ENCODE results near the gene G2E3. TPM values are rescaled to one million over a fixed set of nuclear protein-coding genes. Genes with fewer than 3 reads are reported as not detected.
"Not testable (repeated sequence)": the region's sequence is repeated elsewhere in the genome, so short reads cannot be mapped to it uniquely, and the experiment has no call there.

The G2E3 gene
- polyA plus RNA-seq (ENCODE audit: insufficient read depth in 1 of 5, insufficient read length in 5 of 5, low replicate concordance in 1 of 5) = 10 to 100 TPM; 21.5 to 44.4 (median 35.6) TPM
- long read RNA-seq, donor 1, full-length matches to known transcripts = 5 of 5 reads
- long read RNA-seq, donor 1, partial matches to known transcripts = 0 of 5 reads
- long read RNA-seq, donor 1, other reads (novel, unspliced or antisense) = 0 of 5 reads
- long read RNA-seq, donor 2, full-length matches to known transcripts = 3 of 3 reads
- long read RNA-seq, donor 2, partial matches to known transcripts = 0 of 3 reads
- long read RNA-seq, donor 2, other reads (novel, unspliced or antisense) = 0 of 3 reads
- long read RNA-seq, donor 3, full-length matches to known transcripts = 3 of 3 reads
- long read RNA-seq, donor 3, partial matches to known transcripts = 0 of 3 reads
- long read RNA-seq, donor 3, other reads (novel, unspliced or antisense) = 0 of 3 reads
- long read RNA-seq, donor 4, partial matches to known transcripts = 0 of 2 reads
- long read RNA-seq, donor 4, other reads (novel, unspliced or antisense) = 0 of 2 reads
- long read RNA-seq, donor 5, partial matches to known transcripts = 14 of 16 reads
- long read RNA-seq, donor 5, other reads (novel, unspliced or antisense) = 0 of 16 reads
- long read RNA-seq, donor 6, full-length matches to known transcripts = 2 of 2 reads
- long read RNA-seq, donor 6, partial matches to known transcripts = 0 of 2 reads
- long read RNA-seq, donor 6, other reads (novel, unspliced or antisense) = 0 of 2 reads
- long read RNA-seq, donor 7, full-length matches to known transcripts = 3 of 10 reads
- long read RNA-seq, donor 7, partial matches to known transcripts = 7 of 10 reads
- long read RNA-seq, donor 7, other reads (novel, unspliced or antisense) = 0 of 10 reads
- long read RNA-seq, donor 8, full-length matches to known transcripts = 1 of 1 reads
- long read RNA-seq, donor 8, partial matches to known transcripts = 0 of 1 reads
- long read RNA-seq, donor 8, other reads (novel, unspliced or antisense) = 0 of 1 reads

DNA sequence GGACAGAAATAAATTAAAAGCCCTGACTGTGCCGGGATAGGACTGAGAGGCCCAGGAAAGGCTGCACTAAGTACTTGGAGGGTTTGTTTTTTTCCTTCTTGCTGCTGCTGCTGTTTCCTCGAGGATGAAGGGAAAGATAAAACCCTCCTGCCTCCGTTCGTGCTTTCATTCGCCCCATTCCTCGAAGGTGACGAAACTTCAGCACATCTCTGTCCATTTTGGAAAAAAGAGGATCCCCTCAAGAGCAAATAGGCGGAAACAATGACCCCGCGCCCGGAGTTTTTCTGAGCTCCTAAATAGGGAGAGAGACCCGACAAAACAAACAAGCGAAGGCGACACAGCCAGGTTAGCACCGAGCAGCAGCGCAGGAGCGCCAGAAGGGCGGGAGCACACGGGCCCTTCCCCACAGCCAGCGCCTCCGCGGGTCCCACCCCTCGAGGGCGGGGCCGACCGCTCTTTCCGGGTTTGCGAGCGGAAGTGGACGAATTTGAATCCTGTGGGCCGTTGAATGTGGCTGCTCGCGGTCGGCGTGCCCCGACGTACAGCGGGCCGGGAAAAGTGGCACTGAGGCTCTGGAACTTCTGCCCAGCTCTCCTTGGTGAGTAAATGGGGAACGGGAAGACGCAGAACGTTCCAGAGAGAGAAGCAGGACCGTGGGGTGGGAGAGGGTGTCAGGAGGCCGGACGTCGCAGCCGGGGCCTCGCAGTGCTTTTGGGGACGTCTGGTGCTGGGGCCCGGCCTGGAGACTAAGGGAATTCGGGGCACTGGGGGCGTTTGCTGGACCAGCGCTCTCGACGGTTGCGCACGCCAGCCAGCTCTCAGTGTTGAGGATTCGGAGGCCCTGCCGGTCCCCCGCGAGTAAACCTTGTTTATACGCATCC lies at the start of gene G2E3:
G2E3 (plus strand) TSS at position 484 of the 881 bp plus-strand sequence. CDS start 21,922 bp downstream, outside the sequence.
- DNase-seq = peak; percentile 87 to 88

GRCh38 chr14:30517737-30518136 lies 41.2 kb upstream of the G2E3 start:
- no peak for DNase-seq

DNA sequence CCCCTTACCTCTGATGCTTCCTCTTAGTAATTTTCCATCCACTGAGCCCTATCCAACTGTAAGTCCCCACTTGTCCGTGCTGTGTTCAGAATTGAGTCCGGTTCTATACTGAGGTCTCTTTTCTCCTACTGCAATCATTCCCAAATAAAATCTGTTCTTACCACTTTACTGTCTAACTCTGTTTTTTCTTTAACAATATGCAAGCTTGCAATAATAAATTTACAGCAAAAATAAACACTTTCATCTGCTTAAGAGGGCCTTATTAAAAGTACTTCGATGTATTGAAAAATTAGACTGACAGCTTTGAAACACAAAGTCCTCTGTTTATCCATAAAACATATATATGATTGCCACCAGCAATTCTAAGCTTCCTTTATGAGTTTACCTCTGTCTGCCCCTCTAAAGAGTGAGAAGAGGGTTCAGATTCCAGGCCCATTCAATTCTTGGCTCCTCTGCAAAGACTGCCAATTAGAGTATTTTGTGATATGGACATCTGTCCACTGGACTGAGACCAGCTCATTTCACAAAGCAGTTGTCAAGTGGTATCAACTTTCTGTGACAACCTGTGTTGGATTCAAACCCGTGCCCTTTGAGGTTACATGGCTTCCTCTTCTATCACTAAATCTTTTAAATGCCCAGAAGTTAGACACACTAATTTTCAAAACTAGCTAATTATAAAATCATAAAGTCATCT lies 39.9 kb upstream of the G2E3 start:
- no peak for DNase-seq

- no peak for DNase-seq
Measured at GRCh38 chr14:30519961-30520360, 39.0 kb upstream of the G2E3 start.

DNA sequence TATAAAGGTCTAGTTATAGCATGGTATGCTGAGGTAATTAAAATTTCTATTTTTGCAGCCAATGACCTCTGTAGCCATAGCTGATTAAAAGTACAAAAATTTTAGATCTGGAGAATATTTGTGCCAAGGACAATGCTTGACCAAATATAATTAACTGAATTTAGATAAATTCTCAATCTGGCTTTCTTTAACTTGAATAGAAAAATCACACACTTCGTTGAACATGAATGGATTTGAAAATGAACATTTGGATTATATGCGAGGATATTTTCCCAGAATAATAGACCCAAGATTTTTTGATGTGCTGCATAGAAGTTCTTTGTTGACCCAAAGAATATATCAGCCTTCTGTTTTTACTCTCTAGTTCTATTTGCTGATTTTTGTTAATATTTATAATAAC lies 38.4 kb upstream of the G2E3 start:
- DNase-seq = no peak

- peak; percentile 4 to 9 for DNase-seq
Measured at GRCh38 chr14:30521899-30522736, 36.8 kb upstream of the G2E3 start.

- no peak for DNase-seq
Measured at GRCh38 chr14:30525833-30526232, 33.1 kb upstream of the G2E3 start.

GRCh38 chr14:30527196-30527595 lies 31.8 kb upstream of the G2E3 start:
- no peak for DNase-seq

- DNase-seq = no peak
Measured at GRCh38 chr14:30528119-30528518, 30.8 kb upstream of the G2E3 start.

DNA sequence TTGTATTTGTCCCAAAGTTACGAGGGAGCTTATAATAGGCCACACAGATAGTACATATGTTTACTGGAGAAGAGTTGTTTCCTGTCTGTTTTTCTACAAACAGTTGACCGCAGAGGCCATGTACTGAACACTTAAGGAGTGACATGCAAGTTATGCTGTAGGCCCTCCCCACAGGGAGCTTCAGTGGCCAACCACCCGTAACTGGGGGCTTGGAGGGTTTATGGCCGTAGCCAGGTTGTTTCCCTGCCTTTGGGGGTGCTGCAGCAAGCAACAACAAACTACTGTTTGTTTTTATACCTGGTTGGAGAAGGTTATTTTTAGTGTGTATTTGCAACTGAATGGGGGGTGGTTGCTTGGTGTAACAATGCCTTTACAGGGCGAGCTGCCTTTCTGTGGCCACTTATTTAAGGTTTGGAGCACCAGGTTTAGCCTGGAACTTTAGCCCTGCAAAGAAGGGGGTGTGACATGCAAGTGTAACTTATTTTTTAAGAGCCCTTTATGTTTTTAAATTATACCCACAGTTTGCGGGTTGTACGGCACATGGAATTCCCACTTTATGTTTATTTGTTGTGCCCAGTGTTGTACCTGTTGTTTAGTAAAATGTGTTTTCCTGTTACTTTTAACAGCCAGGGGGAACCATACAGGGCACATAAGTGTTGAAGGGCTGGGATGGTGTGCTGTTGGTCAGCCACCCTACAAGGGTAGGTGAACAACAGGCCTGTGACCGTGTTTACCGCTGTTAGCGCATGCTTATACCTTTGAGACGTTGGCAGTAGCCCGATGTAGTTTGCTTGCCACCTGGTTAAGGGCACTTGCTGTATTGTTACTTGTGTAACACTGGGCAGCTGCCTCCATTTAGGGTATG lies 29.9 kb upstream of the G2E3 start:
- DNase-seq = no peak

GRCh38 chr14:30532264-30532663 lies 26.7 kb upstream of the G2E3 start:
- no peak for DNase-seq

- no peak for DNase-seq
Measured at GRCh38 chr14:30533126-30533525, 25.8 kb upstream of the G2E3 start.

DNA sequence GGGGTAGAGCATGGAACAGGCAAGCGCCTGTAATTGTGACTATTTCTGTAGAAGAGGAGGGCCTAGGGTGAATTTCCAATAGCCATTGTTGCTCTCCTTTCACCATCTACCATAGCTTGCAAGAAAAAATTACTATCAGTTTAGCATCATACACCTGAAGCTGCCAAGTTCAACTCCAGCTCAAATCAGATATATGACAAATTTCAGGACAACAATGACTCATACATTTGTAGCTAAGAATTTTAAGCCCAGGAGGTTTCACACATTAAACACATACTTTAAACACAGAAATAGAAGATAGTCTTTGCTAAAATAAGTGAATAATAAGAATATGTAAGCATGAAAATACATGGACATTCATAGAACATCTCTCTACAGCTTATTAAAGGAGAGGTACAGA lies 17.6 kb upstream of the G2E3 start:
- DNase-seq = no peak

GRCh38 chr14:30546735-30547134 lies 12.2 kb upstream of the G2E3 start:
- DNase-seq = not testable (repeated sequence)

DNA sequence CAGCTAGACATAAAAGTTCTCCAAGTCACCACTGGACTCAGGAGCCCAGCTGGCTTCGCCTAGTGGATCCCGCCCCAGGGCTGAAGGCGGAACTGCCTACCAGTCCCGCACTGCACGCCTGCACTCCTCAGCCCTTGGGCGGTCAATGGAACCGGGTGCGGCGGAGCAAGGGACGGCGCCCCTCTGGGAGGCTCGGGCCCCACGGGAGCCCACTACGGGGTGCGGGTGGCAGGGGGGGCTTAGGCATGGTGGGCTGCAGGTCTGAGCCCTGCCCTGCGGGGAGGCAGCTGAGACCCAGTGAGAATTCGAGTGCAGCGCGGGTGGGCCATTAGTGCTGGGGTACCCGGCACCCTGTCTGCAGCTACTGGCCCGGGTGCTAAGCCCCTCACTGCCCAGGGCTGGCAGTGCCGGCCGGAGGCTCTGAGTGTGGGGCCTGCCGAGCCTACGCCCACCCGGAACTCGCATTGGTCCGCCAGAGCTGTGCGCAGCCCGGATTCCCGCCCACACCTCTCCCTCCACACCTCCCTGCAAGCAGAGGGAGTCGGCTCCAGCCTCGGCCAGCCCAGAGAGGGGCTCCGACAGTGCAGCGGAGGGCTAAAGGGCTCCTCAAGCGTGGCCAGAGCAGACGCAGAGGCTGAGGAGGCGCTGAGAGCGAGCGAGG lies 11.4 kb upstream of the G2E3 start:
- DNase-seq = no peak

DNA sequence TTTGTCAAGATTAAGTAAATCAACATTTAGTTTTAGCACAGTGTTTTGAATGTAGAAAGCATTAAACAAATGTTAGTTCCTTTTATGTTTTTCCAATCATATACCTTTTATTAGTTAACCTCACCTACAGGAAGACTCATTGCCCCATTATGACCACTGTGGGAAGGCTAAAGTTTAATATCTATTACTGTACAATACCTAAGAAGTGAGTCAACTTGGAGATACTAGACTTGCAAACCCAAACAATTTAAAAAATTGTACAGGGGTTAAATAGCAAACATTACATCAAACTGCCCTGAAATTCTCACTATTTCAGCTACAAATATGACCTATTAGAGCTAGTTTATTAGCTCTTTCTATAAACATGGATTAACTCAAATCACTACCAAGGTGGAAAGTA lies 8.6 kb upstream of the G2E3 start:
- DNase-seq = no peak

DNA sequence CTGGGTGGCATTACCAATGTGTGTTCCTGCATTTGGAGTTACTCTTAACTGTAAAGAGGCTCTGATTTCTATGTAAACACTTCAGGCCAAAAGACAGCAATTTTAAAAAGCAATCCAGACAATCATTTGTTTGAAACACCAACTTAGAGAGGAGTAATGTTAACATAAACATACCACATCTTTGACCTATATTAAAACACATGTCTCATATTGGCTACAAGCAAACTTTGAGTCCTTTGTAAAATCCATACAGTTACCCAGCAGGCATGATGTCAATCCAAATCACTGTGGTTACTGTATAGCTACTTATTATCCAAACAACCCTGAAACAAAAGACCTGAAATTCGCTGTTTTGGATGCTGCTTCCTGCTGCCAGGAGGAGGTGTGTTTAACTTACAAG lies 7.5 kb upstream of the G2E3 start:
- DNase-seq = no peak

GRCh38 chr14:30553311-30553989 lies 5.5 kb upstream of the G2E3 start:
- no peak for DNase-seq
